SH-SY5Y (cell line): ENCODE results near the gene SUV39H2.

Source experiments
- GATA2 ChIP-seq: IDR thresholded peaks from 2 replicates; pipeline ENCODE4 v1.6.1; 2011; ENCODE audit warnings: mild to moderate bottlenecking, low read depth, low read length
- GATA3 ChIP-seq: IDR thresholded peaks from 2 replicates; pipeline ENCODE4 v1.6.1; 2011; ENCODE audit warnings: low read depth, mild to moderate bottlenecking, low read length, moderate library complexity

DNA sequence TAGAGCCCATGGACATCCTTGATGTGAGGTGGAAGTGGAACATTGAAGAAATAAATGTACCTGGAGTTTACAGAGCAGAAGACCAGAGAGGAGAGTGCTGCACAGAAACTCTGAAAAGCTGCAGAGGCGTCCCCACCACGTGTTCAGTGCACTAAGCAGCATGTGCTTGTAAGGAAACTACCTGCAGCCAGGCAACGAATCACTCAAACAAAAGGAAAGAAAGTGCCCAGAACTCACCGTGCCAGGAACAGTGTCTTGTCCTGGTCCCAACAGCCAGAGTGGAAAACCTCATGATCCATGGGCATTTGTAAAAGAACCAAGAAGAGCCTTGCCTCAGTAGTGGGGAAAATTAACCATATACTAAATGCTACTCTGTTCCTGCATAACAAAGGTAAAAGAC, 32.3 kb downstream of the SUV39H2 start:
- no peak for TF ChIP-seq GATA2
- no peak for TF ChIP-seq GATA3
